ENCODE measurements around the gene SLC16A7. TPM values are rescaled to one million over a fixed set of nuclear protein-coding genes. Genes with fewer than 3 reads are reported as not detected.
A peak's percentile ranks its signal among the peaks of the same experiment; 100 is the strongest.

Gene SLC16A7
- total RNA-seq, 4 donors from 2014 or later: 34.7 to 59.4 (median 53.8) TPM

DNA sequence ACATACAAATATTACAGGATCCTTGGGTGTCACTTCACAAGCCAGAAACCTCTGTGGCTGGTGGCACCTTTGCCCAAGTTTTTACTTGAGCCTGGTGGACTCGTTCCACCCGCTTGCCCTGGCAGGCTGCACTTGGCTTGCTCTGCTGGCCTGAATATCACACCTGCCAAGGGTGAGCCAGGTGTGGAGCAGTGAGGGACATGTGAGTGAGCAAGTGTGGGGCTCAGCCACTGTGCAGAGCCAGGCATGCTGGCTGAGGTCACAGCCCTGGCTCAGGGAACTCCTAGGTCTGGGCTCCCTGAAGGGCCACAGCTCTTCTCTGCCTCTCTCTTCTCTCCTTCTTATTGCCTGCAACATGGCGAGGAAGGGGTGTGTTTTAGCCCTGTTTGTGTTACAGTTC is 82.0 kb downstream of the SLC16A7 start:
- no peak for TF ChIP-seq POLR2A (IDR thresholded peaks at IDR 0.05)
- TF ChIP-seq EP300 (IDR thresholded peaks at IDR 0.05): no peak
- no peak for TF ChIP-seq POLR2AphosphoS5 (IDR thresholded peaks at IDR 0.05)
- TF ChIP-seq, protein P1, sequence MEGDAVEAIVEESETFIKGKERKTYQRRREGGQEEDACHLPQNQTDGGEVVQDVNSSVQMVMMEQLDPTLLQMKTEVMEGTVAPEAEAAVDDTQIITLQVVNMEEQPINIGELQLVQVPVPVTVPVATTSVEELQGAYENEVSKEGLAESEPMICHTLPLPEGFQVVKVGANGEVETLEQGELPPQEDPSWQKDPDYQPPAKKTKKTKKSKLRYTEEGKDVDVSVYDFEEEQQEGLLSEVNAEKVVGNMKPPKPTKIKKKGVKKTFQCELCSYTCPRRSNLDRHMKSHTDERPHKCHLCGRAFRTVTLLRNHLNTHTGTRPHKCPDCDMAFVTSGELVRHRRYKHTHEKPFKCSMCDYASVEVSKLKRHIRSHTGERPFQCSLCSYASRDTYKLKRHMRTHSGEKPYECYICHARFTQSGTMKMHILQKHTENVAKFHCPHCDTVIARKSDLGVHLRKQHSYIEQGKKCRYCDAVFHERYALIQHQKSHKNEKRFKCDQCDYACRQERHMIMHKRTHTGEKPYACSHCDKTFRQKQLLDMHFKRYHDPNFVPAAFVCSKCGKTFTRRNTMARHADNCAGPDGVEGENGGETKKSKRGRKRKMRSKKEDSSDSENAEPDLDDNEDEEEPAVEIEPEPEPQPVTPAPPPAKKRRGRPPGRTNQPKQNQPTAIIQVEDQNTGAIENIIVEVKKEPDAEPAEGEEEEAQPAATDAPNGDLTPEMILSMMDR (IDR thresholded peaks at IDR 0.05): no peak
- no peaks in the 10 kb centered on the region for H3K4me1 ChIP-seq
- no peaks in the 10 kb centered on the region for H3K27me3 ChIP-seq
- WGBS: 63% methylated on average over 3 of the region's 3 CpGs
- no peaks in the 10 kb centered on the region for H3K9me3 ChIP-seq
- H3K4me3 ChIP-seq: no peak overlapping the region
- DNase-seq (ENCODE audit: low spot score in 2 of 2): no peak
- H3K27ac ChIP-seq: no peak overlapping the region
- no peaks in the 10 kb centered on the region for H3K36me3 ChIP-seq

DNA sequence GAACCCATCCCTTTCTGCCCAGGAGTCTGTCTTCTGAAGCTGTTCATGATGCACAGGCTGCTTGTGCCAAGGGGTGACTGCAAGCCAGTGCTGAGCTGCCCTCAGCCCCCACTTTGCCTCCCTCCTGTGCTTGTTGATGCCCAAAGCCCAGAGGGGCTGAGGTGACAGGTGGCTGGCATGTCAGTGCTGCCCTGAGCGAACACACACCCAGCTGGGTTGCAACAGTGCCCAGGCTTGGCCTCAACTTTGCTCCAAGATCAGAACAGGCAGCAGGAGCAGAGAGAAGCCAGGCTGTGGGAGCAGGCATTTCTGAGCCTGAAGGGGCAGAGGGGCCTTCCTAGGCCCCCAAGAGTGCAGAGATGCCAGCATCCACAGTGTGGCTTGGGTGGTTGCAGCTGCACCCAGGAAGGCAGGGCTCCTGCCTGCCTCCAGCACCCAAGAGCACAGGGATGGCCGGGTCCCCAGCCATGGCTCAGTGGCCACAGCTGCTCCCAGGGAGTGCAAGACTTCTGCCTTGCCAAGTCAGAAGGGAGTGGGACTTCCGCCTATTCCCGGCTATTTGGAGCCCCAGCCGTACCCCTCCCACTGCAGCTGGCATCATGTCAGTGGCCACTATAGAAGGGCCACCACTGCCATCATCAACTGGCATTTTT is 83.1 kb downstream of the SLC16A7 start:
- TF ChIP-seq POLR2AphosphoS5 (IDR thresholded peaks at IDR 0.05): no peak
- TF ChIP-seq, protein P1 (IDR thresholded peaks at IDR 0.05): no peak
- TF ChIP-seq EP300 (IDR thresholded peaks at IDR 0.05): no peak
- TF ChIP-seq POLR2A (IDR thresholded peaks at IDR 0.05): no peak
- no peak for DNase-seq (ENCODE audit: low spot score in 2 of 2)
- H3K4me1 ChIP-seq: no peaks in the 10 kb centered on the region
- no peaks in the 10 kb centered on the region for H3K36me3 ChIP-seq
- no peak overlapping the region for H3K4me3 ChIP-seq
- no peaks in the 10 kb centered on the region for H3K9me3 ChIP-seq
- WGBS: 88% methylated on average over 4 of the region's 5 CpGs
- H3K27ac ChIP-seq: no peak overlapping the region
- H3K27me3 ChIP-seq: no peaks in the 10 kb centered on the region

DNA sequence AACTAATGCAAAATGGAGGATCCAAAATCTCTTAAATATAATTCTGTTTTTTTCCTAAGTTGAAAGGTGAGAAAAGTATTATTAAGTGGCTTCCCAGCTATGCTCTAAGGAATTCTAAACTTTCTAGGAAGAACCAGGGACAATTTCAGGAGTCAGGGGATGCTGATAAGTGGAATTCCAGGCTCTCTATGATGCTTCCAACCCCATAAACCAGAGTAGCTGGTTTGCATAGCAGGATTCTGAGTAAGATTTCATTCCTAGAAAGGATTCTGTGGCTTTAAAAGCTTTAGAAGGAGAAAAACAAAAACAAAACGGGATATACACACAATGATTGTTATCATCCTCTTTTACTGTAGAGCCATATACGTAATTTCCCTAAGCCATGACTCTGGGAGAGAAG is 93.9 kb downstream of the SLC16A7 start:
- no peaks in the 10 kb centered on the region for H3K4me1 ChIP-seq
- H3K27ac ChIP-seq: no peak overlapping the region
- no peaks in the 10 kb centered on the region for H3K36me3 ChIP-seq
- 86% methylated on average over 2 of the region's 2 CpGs for WGBS
- H3K27me3 ChIP-seq: no peaks in the 10 kb centered on the region
- no peak overlapping the region for H3K4me3 ChIP-seq
- no peak for DNase-seq (ENCODE audit: low spot score in 2 of 2)
- TF ChIP-seq POLR2A (IDR thresholded peaks at IDR 0.05) (no peak), EP300 (IDR thresholded peaks at IDR 0.05) (no peak), POLR2AphosphoS5 (IDR thresholded peaks at IDR 0.05) (no peak)
- TF ChIP-seq, protein P1 (IDR thresholded peaks at IDR 0.05): no peak
- H3K9me3 ChIP-seq: no peaks in the 10 kb centered on the region

DNA sequence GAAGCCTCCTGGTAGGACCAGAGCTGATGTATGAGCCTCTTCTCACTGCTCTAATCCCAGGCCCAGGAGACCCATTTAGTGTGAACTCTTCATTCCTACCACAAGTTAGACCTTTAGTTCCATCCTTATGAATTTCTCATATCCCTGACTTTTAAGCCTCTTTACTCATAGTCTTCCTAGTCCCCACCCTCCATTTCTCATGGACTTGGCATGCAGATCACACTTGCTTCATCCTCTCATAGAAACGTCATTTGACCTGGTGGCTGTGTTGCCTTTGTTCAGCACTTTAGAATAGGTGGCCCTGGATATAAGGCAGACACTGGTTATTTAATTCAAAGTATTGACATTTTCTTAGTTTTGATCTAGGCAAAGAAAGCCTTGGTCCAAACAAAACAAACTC is 99.5 kb downstream of the SLC16A7 start:
- no peak for TF ChIP-seq POLR2AphosphoS5 (IDR thresholded peaks at IDR 0.05)
- TF ChIP-seq EP300 (IDR thresholded peaks at IDR 0.05): no peak
- Histone ChIP-seq H3K9me3 (no peaks in the 10 kb centered on the region), H3K27ac (no peak overlapping the region), H3K27me3 (no peaks in the 10 kb centered on the region), H3K36me3 (no peaks in the 10 kb centered on the region), H3K4me1 (peaks cover 7% of the 10 kb centered on the region), H3K4me3 (no peak overlapping the region)
- 43% methylated on average over 1 of the region's 1 CpG for WGBS
- no peak for DNase-seq (ENCODE audit: low spot score in 2 of 2)

DNA sequence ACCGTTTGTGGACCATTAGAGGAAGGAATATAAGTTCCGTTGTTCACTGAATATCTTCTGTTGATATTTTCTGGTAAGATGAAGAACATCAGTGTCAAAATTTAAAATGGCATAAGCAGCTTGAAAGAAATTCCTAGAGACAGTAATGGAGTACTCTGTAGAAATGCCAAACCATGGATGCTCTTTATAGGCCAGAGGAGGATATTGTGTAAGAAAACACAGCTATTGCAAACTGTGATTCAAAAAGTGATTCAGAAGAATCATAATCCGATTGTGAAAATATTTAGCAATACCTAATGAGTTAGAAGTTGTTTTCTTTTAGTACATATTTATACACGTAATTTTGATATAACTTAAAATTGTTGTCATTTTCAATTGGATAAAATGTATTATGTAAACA is 102.8 kb downstream of the SLC16A7 start:
- no peak overlapping the region for H3K27ac ChIP-seq
- H3K9me3 ChIP-seq: no peaks in the 10 kb centered on the region
- H3K4me1 ChIP-seq: peaks cover 7% of the 10 kb centered on the region
- TF ChIP-seq POLR2A (IDR thresholded peaks at IDR 0.05) (no peak), POLR2AphosphoS5 (IDR thresholded peaks at IDR 0.05) (peak in 2 of 3 donors; percentile 64 to 80)
- H3K4me3 ChIP-seq: no peak overlapping the region
- no peaks in the 10 kb centered on the region for H3K27me3 ChIP-seq
- WGBS: 71% methylated on average over 4 of the region's 4 CpGs
- DNase-seq (ENCODE audit: low spot score in 2 of 2): no peak
- H3K36me3 ChIP-seq: no peaks in the 10 kb centered on the region

- no peak for DNase-seq (ENCODE audit: low spot score in 2 of 2)
- Histone ChIP-seq H3K4me3 (no peak overlapping the region), H3K27ac (no peak overlapping the region), H3K27me3 (no peaks in the 10 kb centered on the region), H3K36me3 (no peaks in the 10 kb centered on the region), H3K9me3 (no peaks in the 10 kb centered on the region), H3K4me1 (peaks cover 7% of the 10 kb centered on the region)
- 68% methylated on average over 2 of the region's 2 CpGs for WGBS
- peak in 1 of 3 donors; percentile 26 for TF ChIP-seq POLR2AphosphoS5 (IDR thresholded peaks at IDR 0.05)
- TF ChIP-seq, protein P1 (IDR thresholded peaks at IDR 0.05): no peak
Measured at GRCh38 chr12:59699421-59700152, 103.8 kb downstream of the SLC16A7 start.
